SK-MEL-5 (cell line): ENCODE measurements around the gene CCR6. TPM values are rescaled to one million over a fixed set of nuclear protein-coding genes. Genes with fewer than 3 reads are reported as not detected.

ENCODE experiments used
- DNase-seq: peaks from one replicate; pipeline ENCODE4 v3.0.0-alpha.2; 2016; ENCODE audit warnings: low read depth, low spot score
- in situ Hi-C: cut with HindIII; loops from 2 replicates; pipeline ENCODE4 v1.10.0; 2016; ENCODE audit warnings: low sequenced_read_pairs, high pct_unique_total_duplicates, low pct_unique_long_range_greater_than_20kb
- total RNA-seq: library from RNA; depleted of rRNA; stranded (reverse); fragments of >200 nt; shearing (Covaris generic); gene quantifications from 2 replicates; pipeline ENCODE4 v1.2.3, GENCODE V29; 2014

The CCR6 gene
- total RNA-seq, 1 experiment from 2014 or later = not detected

- DNase-seq = no peak
- in situ Hi-C loops = no loop called here
These were observed 7.2 kb downstream of the CCR6 start for GRCh38 chr6:167130008-167130677.

- no peak for DNase-seq
- in situ Hi-C loops = no loop called here
These were observed 8.1 kb downstream of the CCR6 start for GRCh38 chr6:167130712-167131684.

- no peak for DNase-seq
- in situ Hi-C loops = no loop called here
These were observed 11.8 kb downstream of the CCR6 start for GRCh38 chr6:167134448-167135328.

GRCh38 chr6:167136376-167136775 lies 13.5 kb downstream of the CCR6 start:
- no peak for DNase-seq
- in situ Hi-C loops = no loop called here

GRCh38 chr6:167137081-167137480 lies 14.2 kb downstream of the CCR6 start:
- no peak for DNase-seq
- in situ Hi-C loops = no loop called here

- DNase-seq = no peak
- in situ Hi-C loops = no loop called here
These were observed 15.0 kb downstream of the CCR6 start for GRCh38 chr6:167137881-167138280.

- no peak for DNase-seq
- in situ Hi-C loops = no loop called here
These were observed 16.9 kb downstream of the CCR6 start for GRCh38 chr6:167139761-167140160.

GRCh38 chr6:167140589-167141474 lies 17.9 kb downstream of the CCR6 start:
- in situ Hi-C loops = no loop called here
- no peak for DNase-seq

GRCh38 chr6:167141667-167142432 lies 19.0 kb downstream of the CCR6 start:
- DNase-seq = peak; percentile 51
- in situ Hi-C loops = no loop called here

GRCh38 chr6:167142433-167142761 lies 19.5 kb downstream of the CCR6 start:
- DNase-seq = no peak
- in situ Hi-C loops = no loop called here

- no peak for DNase-seq
- in situ Hi-C loops = no loop called here
These were observed 20.1 kb downstream of the CCR6 start for GRCh38 chr6:167143041-167143440.

GRCh38 chr6:167145461-167145860 lies 22.6 kb downstream of the CCR6 start:
- no peak for DNase-seq
- in situ Hi-C loops = no loop called here

- DNase-seq = no peak
- in situ Hi-C loops = no loop called here
These were observed 23.2 kb downstream of the CCR6 start for GRCh38 chr6:167146135-167146534.

GRCh38 chr6:167146977-167147376 lies 24.1 kb downstream of the CCR6 start:
- in situ Hi-C loops = no loop called here
- DNase-seq = no peak

- no peak for DNase-seq
- in situ Hi-C loops = no loop called here
These were observed 25.1 kb downstream of the CCR6 start for GRCh38 chr6:167148021-167148420.

- in situ Hi-C loops = no loop called here
- DNase-seq = no peak
These were observed 26.1 kb downstream of the CCR6 start for GRCh38 chr6:167148997-167149396.
